Measurements from ENCODE around the gene AKAP11. TPM values are rescaled to one million over a fixed set of nuclear protein-coding genes. Genes with fewer than 3 reads are reported as not detected.

AKAP11 gene
- total and polyA plus RNA-seq, 2 of the 8 experiments (the other 6 are each of a cell fraction or from before 2014, with no cell fraction given) = 4.5 to 21.9 TPM

GRCh38 chr13:42307461-42307860 lies 35.5 kb downstream of the AKAP11 start:
- Histone ChIP-seq H3K79me2 (ENCODE audit: control insufficient read depth in 1 of 2, insufficient read depth in 2 of 2, low read length in 2 of 2) (no peaks in the 10 kb centered on the region), H2AFZ (ENCODE audit: low read length) (no peak overlapping the region), H3K9me3 (ENCODE audit: insufficient read depth in 2 of 2, low read depth in 1 of 2, low read length in 1 of 2) (no peaks in the 10 kb centered on the region), H3K23ac (ENCODE audit: insufficient read length) (no peak overlapping the region), H4K5ac (ENCODE audit: insufficient read length, low read depth, low read length) (no peak overlapping the region), H3K79me1 (ENCODE audit: low read depth, low read length) (no peaks in the 10 kb centered on the region), H4K20me1 (replicated peaks in 1 of 2; ENCODE audit: control insufficient read depth in 1 of 2, insufficient read depth in 2 of 2, low read length in 2 of 2) (no peaks in the 10 kb centered on the region), H4K91ac (replicated peaks; ENCODE audit: insufficient read length, low read length) (no peak overlapping the region), H3K36me3 (ENCODE audit: control insufficient read depth in 2 of 4, insufficient read depth in 4 of 4, low read length in 3 of 4) (peaks cover 2 to 34% (median 18%) of the 10 kb centered on the region in 4 experiments; a peak in 7 of 8 replicates), H3K4me2 (ENCODE audit: insufficient read depth in 1 of 2, low read depth in 2 of 2, low read length in 2 of 2) (no peak overlapping the region), H2BK120ac (replicated peaks; ENCODE audit: low read depth, low read length) (no peak overlapping the region), H2BK15ac (ENCODE audit: low read length) (no peak overlapping the region), H3K4me1 (replicated peaks in 1 of 4; ENCODE audit: control insufficient read depth in 3 of 4, insufficient read depth in 4 of 4, low read length in 3 of 4) (no peaks in the 10 kb centered on the region), H3K18ac (ENCODE audit: extremely low read depth, low read length) (no peak overlapping the region), H3K4me3 (ENCODE audit: extremely low read depth in 1 of 4, insufficient read depth in 2 of 4, low read depth in 3 of 4, low read length in 4 of 4) (no peak overlapping the region), H2BK5ac (ENCODE audit: low read depth, low read length) (no peak overlapping the region), H4K8ac (ENCODE audit: extremely low read depth, insufficient read depth, low read length) (no peak overlapping the region), H3K27ac (ENCODE audit: low read depth, low read length) (no peak overlapping the region), H3K27me3 (replicated peaks in 1 of 4; ENCODE audit: control insufficient read depth in 3 of 4, extremely low read depth in 1 of 4, insufficient read depth in 3 of 4, low read length in 3 of 4) (no peaks in the 10 kb centered on the region), H3K9ac (replicated peaks in 1 of 4; ENCODE audit: extremely low read depth in 1 of 4, low read depth in 3 of 4, low read length in 3 of 4) (no peak overlapping the region), H3K14ac (ENCODE audit: insufficient read length) (no peak overlapping the region), H3K4ac (replicated peaks; ENCODE audit: insufficient read length, low read depth, low read length) (no peak overlapping the region), H2BK20ac (ENCODE audit: low read length) (no peak overlapping the region), H2BK12ac (ENCODE audit: low read depth, low read length) (no peak overlapping the region), H2AK5ac (ENCODE audit: low read depth, low read length) (no peak overlapping the region), H3K23me2 (ENCODE audit: low read depth, low read length) (no peaks in the 10 kb centered on the region), H3K56ac (replicated peaks; ENCODE audit: insufficient read length, low read depth, low read length) (no peak overlapping the region)
- FAIRE-seq (no peak), DNase-seq (ENCODE audit: low read depth in 1 of 2, low spot score in 2 of 2) (no peak)
- WGBS, 2 experiments (ENCODE audit: extremely low coverage in 1 of 2, insufficient coverage in 1 of 2, insufficient read length in 1 of 2, insufficient replicate concordance in 2 of 2, low coverage in 1 of 2, low lambda C conversion rate in 2 of 2, missing lambda C conversion rate in 1 of 2) = 74% methylated on average over 4 of the region's 4 CpGs; no CpG with 5 or more reads in 1 of the 2 experiments
- ChIA-PET POLR2A (ENCODE audit: partially characterized antibody) (no interaction called here), CTCF (ENCODE audit: partially characterized antibody) (no interaction called here)
- TF ChIP-seq ASH2L (IDR thresholded peaks at IDR 0.05; ENCODE audit: low read length) (no peak), ZNF274 (IDR thresholded peaks at IDR 0.05; ENCODE audit: borderline replicate concordance, extremely low read depth, low read length) (no peak), RAD21 (IDR thresholded peaks at IDR 0.05 in 1 of 2, conservative IDR thresholded peaks at IDR 0.05 in 1 of 2; ENCODE audit: low read depth in 2 of 2, low read length in 2 of 2) (no peak), KDM5A (IDR thresholded peaks at IDR 0.05; ENCODE audit: low read length) (no peak), CEBPB (IDR thresholded peaks at IDR 0.05; ENCODE audit: low read depth, low read length) (no peak), PHF8 (conservative IDR thresholded peaks at IDR 0.05; ENCODE audit: low read depth, low read length) (no peak), SRF (IDR thresholded peaks at IDR 0.05; ENCODE audit: low read depth, low read length) (no peak), KDM1A (IDR thresholded peaks at IDR 0.05; ENCODE audit: borderline replicate concordance, low read length) (no peak), JUND (IDR thresholded peaks at IDR 0.05; ENCODE audit: low read length) (no peak), POU5F1 (IDR thresholded peaks at IDR 0.05; ENCODE audit: low read depth, low read length) (no peak), EP300 (IDR thresholded peaks at IDR 0.05; ENCODE audit: borderline replicate concordance in 1 of 2, low read depth in 2 of 2, low read length in 2 of 2) (no peak), POLR2A (IDR thresholded peaks at IDR 0.05; ENCODE audit: control extremely low read depth in 1 of 2, low read depth in 2 of 2, low read length in 2 of 2) (no peak), TAF1 (IDR thresholded peaks at IDR 0.05; ENCODE audit: low read depth, low read length) (no peak), TCF12 (IDR thresholded peaks at IDR 0.05; ENCODE audit: low read depth, low read length) (no peak), GTF2F1 (IDR thresholded peaks at IDR 0.05; ENCODE audit: borderline replicate concordance, low read depth, low read length) (no peak), CHD1 (IDR thresholded peaks at IDR 0.05; ENCODE audit: low read depth, low read length) (no peak)
